ENCODE data around the gene CEACAM8. TPM values are rescaled to one million over a fixed set of nuclear protein-coding genes. Genes with fewer than 3 reads are reported as not detected.
"Not testable (repeated sequence)": the region's sequence is repeated elsewhere in the genome, so short reads cannot be mapped to it uniquely, and the experiment has no call there.

CEACAM8 gene
- total RNA-seq: not detected in 2 replicates

DNA sequence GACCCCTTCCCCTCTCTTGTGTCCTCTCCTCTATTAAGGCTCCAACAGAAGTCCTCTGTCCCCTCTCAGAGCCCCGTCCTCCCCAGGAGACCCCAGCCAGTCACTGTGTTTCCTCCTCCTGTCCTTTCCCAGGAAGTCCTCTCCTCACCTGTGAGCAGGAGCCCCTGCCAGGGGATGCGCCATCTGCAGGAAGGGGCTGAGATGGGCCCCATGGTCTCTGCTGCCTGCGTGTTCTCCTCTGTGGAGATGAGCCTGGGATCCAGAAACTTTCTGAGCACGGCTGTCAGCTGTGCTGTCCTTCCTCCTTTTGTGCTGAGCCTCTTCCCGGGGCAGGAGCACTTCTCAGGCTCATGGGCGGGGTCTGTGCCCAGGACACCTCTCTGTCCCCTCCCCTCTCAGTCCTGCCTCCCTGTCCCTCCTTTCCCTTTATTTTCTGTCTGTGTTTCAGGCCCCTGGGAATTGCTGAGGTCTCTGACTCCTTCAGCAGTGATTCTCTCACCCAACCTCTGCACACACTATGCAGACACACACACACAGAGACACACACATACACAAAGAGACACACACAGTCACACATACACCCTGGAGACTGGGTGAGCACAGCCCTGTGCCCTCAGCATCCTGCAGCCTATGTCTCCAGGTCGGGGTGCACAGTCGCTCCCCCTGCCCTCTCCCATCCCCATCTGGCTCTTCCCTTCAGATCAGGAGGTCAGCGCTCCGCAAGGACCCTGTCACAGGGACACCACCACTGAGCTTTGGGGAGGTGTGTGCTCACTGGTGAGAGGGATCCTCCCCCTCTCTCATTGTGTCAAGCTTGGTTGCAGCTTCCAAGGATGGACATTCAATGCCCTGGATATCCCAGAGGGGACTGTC lies at the start of gene CEACAM8:
Gene CEACAM8, minus strand, starts transcription at position 308 of the 873 bp plus-strand sequence. Its CDS starts 96 bp downstream, at position 212.
- DNase-seq (ENCODE audit: low read depth, low spot score): no peak

DNA sequence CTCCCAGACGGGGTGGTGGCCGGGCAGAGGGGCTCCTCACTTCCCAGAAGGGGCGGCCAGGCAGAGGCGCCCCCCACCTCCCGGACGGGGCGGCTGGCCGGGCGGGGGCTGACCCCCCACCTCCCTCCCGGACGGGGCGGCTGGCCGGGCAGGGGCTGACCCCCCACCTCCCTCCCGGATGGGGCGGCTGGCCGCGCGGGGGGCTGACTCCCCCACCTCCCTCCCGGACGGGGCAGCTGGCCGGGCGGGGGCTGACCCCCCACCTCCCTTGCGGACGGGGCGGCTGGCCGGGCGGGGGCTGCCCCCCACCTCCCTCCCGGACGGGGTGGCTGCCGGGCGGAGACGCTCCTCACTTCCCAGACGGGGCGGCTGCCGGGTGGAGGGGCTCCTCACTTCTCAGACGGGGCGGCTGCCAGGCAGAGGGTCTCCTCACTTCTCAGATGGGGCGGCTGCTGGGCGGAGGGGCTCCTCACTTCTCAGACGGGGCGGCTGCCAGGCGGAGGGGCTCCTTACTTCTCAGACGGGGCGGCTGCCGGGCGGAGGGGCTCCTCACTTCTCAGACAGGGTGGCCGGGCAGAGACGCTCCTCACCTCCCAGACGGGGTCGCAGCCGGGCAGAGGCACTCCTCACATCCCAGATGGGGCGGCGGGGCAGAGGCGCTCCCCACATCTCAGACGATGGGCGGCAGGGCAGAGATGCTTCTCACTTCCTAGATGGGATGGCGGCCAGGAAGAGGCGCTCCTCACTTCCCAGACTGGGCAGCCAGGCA lies 44.8 kb upstream of the CEACAM8 start:
- not testable (repeated sequence) for DNase-seq (ENCODE audit: low read depth, low spot score)

DNA sequence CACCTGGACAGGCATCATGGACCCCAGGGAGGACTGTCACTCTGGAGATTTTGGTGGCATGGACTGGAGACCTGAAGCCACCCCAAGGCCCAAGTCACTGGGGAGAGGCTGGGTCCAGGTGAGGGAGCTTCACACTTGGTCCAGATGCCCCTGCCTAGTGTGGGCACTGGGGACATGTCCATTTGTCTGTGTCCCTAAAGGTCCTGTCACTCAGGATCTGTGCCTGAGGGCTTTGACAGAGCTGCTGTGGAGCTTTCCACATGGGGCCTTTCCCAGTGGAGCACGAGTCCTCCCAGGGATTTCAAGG lies 40.5 kb upstream of the CEACAM8 start:
- DNase-seq (ENCODE audit: low read depth, low spot score): no peak

DNA sequence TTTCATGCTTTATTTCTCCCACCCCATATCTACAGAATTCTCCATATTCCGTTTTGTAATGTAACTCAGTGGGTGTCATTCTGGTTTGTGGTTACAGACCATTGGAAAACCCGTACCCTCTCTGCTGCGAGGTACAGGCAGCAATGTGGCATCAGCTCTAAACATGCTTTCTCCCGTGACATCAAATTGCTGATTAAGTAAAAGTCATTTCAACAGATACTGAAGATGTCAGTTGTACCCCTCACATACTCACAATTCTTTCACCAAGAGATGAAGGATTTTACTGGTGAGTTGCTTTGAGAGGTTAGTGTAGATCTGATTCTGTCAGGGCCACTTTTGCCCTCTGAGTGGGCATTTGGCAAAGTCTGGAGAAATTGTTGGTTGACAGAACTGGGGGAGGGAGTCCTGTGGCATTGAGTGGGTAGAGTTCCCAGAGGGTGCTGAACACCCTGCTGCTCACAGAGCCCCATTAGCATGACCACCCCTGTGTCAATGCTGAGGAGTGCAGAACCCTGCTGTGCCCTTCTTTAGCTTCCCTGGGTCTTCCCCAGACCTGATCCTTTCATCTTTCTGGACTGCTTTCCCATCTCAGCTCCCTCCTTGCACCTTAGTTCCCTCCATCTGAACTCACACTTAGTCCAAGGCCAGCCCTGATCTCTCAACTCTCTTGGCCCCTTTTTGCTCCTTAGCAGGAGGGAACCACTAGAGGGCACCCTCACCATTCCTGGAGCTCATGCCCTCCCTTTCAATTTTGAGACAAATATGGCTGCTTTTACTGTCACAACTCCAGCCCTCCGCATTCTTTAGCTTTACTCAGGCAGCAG lies 39.9 kb upstream of the CEACAM8 start:
- DNase-seq (ENCODE audit: low read depth, low spot score): no peak

DNA sequence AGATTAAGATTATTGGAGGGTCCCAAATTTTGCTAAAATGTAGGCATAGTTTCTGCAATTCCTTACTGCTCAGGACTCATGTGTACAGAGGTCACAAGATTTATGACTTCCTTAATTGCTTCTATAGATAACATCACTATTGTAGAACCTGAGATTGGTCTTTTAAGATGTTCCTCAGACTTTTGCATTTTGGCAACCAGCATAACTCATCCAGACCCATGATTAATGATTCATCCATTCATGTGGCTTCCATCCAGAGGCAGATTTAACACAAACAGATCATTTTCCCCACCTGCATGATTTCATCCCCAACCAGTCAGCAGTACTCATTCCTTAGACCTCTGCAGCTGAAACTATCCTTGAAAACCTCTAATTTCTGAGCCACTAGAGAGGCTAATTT lies 34.5 kb upstream of the CEACAM8 start:
- DNase-seq (ENCODE audit: low read depth, low spot score): no peak

DNA sequence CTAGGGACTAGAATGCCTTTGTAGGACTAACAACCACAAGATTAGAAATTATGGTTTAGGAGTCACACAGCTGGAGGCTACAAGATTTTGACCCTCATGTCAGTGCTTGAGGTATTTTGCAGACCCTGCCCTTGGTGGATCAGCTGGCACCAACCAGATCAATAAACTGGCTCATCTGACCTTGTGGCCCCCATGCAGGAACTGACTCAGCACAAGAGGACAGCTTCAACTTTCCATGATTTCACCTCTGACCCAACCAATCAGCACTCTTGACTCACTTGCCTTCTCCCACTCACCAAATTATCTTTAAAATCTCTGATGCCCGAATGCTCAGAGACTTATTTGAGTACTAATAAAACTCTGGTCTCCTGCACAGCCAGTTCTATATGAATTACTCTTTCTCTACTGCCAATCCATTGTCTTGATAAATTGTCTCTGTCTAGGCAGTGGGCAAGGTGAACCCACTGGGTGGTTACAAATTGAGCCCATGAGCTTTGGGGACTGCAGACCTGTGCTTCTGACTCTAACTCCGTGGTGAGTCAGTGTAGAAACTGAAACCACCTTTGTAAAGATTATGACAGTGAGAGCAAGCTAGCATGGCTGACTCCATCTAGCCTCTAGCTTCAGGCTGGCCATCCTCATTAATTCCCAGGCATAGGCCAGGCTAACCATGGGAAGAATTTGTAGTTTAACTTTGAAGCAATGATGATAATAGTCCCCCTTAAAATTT lies 33.9 kb upstream of the CEACAM8 start:
- DNase-seq (ENCODE audit: low read depth, low spot score): no peak

DNA sequence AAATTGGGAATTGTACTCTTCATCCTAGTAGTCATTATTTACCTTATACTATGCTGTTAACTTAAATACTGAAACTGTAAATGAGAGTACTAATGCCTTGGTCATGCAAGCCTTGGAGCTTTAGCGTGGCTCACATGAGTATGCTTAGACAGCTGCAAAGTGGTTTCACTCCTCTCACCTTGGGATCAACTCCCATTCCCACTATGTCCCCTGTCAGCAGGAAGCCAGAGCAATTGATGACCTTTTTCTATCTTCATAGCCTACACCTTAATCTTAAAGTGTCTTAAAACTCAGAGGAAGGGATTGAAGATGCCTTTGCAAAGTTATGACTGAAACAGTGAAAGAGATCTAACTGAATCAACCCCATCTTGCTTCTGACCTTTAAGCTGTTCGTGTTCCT lies 33.2 kb upstream of the CEACAM8 start:
- DNase-seq (ENCODE audit: low read depth, low spot score): no peak

DNA sequence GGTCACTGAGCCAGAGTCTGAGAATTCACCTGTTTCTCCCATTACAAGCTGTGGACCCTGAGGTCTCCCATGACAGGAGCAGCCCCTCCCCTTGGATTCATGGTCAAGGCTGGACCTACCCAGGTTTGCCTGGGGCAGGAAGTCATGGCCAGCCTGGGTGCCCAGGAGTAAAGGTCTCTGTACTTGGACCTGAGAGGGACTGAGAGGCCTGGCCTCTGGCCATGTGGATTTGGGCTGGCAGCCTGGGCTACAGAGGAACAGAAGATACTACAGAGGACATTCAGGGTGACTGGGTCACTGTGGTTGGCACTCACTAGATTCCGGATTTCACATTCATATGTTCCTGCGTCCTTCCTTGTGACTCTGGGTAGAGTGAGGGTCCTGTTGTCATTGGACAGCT lies 31.5 kb upstream of the CEACAM8 start:
- no peak for DNase-seq (ENCODE audit: low read depth, low spot score)

DNA sequence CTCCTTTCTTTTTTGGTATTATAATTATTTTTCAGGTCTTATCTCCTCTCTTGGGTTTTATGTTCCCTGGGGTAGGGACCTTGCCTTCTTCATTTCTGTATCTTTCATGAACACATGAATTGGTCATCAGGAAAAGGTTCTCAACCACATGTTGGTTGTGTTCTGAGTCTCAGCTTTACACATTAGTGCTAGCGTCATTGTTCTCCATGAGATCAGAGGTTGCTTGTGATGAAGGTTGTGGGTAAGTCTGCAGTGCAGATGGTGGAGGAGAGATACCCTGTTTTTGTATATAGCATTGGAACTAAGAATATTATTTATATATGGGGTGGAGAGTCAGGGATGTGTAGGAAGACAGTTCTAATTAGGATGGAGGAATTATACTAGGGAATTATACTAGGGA lies 24.5 kb upstream of the CEACAM8 start:
- no peak for DNase-seq (ENCODE audit: low read depth, low spot score)

DNA sequence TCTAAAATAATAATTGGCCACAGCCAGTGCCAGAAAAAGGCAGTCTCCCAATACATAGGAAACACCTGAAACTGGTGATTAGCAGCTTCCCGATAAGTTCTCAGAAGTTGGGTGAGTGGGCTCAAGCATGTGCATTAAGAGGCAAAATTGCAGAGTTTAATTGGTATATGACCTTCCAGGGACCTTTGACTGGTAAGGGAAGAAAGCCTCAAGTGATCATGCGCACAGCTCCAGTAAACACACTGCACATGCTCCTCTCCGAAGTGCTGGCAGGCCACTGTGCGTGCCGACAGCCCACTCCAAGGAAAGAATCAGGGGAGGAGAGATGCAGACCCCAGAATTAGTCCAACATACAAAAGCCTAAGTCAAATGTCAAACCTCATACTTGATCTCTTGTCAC lies 18.9 kb upstream of the CEACAM8 start:
- DNase-seq (ENCODE audit: low read depth, low spot score): no peak

DNA sequence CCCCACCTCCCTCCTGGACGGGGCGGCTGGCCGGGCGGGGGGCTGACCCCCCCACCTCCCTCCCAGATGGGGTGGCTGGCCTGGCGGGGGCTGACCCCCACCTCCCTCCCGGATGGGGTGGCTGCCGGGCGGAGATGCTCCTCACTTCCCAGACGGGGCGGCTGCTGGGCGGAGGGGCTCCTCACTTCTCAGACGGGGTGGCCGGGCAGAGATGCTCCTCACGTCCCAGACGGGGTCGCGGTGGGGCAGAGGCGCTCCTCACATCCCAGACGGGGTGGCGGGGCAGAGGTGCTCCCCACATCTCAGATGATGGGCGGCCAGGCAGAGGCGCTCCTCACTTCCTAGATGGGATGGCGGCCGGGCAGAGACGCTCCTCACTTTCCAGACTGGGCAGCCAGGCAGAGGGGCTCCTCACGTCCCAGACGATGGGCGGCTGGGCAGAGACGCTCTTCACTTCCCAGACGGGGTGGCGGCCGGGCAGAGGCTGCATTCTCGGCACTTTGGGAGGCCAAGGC lies 15.7 kb upstream of the CEACAM8 start:
- DNase-seq (ENCODE audit: low read depth, low spot score): not testable (repeated sequence)

DNA sequence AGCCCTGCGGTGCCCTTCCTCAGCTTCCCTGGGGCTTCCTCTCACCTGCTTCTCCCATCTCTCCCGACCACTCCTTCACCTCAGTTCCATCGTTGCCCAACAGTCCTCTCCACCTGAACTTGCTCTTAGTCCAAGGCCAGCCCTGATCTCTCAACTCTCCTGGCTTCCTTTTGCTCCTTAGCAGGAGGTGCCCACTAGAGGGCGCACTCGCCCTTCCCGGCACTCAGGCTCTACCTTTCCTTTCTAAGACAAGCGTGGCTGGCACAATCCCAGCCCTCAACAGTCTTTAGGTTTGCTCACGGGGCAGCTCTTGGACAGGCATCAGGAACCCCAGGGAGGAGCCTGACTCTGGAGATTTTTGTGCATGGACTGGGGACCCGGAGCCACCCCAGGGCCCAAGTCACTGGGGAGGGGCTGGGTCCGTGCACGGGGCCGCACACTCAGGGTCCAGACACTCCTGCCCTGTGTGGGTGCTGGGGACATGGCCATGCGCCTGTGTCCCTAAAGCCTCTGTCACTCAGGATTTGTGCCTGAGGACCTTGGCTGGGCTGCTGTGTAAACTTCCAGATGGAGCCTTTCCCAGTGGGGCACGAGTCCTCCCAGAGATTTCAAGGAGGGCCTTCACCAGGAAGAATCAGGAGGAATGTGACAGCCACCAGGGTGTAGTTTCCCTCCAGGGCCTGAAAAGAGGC lies 12.1 kb upstream of the CEACAM8 start:
- peak; percentile 10 for DNase-seq (ENCODE audit: low read depth, low spot score)

DNA sequence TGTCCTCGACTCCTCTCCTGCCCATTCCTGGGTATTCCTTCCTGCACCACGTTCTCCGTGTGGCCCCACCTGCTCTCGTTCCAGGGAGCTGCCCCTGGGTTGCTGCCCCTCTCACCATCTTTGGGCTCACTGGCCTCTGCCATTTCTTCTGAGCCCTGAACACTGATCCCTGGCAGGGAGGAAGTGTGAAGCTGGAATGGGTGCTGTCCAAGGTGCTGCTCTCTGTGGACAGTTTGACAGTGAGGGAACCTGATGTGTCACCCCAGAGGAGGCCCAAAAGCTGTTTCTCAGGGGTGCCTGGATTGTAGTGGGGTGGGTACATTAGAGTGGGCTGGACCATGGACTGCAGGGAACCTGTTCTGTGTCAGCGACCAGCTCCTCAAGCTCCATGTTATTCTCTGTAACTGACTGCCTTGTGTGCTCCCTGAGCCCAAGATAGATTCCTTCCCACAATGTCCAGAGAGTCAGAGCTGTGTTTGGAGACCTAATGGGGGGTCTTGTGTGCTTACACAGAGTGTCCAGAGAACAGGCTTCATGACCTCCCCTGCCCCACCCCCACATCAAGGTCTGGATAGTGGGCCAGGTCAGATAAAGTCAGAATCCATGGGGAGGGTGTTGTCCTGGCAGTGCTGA lies 7.2 kb upstream of the CEACAM8 start:
- no peak for DNase-seq (ENCODE audit: low read depth, low spot score)

DNA sequence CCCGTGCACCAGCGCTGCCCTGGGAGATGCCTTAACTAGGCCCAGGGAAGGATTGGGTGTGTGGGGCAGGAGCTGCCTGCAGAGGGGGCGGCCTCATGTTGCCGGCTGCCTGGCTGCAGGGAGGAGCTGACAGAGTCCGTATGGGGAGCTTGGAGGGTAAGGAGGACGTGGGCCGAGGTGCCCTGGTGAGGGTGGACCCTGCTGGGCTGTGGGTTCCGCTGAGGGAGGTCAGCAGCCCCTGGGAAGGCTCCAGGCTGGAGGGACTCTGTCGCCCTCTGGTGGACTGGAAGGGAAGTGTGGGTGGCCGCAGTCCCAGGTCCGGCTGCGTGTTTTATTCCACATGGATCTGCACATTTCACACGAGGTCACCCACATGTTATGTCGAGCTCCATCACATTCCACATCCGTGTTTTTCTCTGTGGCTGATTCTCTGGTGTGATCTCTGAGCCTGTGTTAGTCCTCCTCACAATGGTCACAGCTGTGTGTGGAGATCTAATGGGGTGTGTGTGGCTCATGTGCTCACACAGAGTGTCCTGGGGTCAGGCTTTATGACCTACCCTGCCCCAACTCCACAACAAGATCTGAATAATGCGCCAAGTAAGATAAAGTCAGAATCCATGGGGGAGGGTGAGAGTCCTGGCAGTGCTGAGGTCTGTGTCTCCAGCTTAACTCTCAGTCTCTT lies 1.8 kb upstream of the CEACAM8 start:
- DNase-seq (ENCODE audit: low read depth, low spot score): no peak

DNA sequence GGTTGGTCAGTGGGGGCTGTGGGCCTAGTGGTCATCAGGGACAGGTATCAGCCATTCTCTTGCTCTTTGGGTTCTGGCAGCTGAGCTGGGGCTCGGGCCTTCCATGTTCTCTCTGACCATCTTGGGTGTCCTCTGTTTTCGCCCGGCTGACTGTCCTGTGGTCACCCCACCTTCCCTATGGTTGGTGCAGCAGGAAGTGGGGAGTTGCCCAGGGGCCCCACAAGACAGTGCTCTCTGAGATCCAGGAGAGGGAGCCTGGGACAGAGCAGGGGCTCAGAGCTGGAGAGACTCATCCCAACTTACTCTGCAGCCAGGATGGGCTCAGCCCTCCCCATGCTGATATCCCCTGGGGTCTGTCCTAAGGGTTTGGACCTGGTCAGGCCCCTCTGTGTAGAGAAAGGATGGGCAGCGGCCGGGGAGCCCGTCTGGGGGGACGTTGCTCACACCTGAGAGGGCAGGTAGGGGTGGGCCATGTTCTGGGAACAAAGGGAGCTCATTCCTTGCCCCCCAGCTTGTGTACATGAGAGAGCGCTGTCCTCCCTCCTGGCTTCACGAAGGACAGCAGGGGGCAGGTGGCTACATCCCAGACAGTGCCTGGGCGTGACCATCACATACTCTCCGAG lies 937 bp upstream of the CEACAM8 start:
- DNase-seq (ENCODE audit: low read depth, low spot score): no peak

DNA sequence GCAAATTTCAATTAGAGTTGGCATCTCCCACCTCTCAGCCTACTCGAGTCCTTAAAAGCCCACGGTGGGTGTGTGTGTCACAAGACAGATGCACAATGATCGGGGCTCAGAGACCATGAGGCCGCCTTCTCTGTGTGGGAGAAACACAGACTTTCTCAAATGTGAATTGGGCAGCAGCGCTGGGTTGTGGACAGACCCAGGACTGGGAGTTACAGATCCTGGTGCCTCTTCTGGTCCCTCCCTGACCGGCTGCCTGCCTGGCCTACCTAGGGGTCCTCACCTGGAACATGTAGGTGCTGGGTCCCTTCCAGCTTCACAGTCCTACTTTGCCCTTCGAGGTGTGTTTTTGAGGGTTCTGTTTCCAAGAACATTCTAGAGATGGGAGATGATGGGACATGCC lies 4.9 kb downstream of the CEACAM8 start:
- DNase-seq (ENCODE audit: low read depth, low spot score): no peak

DNA sequence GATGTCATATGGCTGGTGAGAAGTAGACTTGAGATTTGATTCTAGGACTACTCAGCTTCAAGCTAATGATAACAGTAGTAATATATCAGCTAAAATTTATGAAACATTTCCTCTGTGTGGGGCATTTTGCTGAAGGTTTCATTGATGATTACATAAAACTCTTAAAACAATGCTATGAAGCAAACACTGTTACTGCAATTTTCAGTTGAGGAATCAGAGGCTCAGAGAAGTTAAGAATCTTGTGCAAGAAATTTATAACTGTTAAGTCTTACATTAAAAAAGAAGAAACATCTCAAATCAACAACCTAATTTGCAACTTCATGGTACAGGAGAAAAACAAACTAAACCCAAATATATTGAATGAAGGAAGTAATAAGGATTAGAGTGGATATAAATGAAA lies 10.3 kb downstream of the CEACAM8 start:
- DNase-seq (ENCODE audit: low read depth, low spot score): no peak

DNA sequence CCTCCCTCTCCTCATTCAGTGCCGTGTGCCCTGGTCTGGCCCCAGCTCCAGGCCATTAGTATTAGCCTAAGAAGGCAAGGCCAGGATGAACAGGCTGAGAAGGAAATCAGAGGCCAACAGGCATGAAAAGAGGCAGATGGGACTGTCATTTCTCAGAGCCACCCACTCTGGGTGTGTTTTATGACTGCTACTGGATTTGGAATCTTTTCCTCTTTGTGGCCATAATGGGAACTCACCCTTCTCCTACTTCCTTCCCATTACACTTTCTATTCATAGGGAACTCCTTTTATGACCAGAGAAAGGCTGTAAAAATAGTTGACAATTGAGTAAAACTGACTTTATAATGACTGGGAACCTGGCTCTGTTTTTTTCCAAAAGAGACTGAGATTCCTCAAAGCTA lies 17.7 kb downstream of the CEACAM8 start:
- no peak for DNase-seq (ENCODE audit: low read depth, low spot score)

DNA sequence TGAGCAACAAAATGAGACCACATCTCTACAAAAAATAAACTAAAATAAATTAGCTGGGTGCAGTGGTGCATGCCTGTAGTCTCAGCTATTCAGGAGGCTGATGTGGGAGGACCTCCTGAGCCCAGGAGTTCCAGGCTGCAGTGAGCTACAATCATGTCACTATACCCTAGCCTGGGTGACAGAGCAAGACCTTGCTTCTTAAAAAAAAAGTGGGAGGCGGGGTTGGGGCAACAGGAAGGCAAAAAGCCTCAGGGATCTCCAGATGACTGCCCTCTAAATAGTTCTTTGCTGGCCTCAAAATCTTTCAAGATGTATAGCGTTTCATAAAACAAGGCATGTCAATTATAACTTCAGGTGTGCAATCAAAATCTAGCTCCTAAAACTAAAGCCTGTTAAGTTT lies 18.5 kb downstream of the CEACAM8 start:
- no peak for DNase-seq (ENCODE audit: low read depth, low spot score)

Data from pulmonary artery endothelial cell (primary cell).